ENCODE results near the gene GRHPR.

GRHPR gene

DNA sequence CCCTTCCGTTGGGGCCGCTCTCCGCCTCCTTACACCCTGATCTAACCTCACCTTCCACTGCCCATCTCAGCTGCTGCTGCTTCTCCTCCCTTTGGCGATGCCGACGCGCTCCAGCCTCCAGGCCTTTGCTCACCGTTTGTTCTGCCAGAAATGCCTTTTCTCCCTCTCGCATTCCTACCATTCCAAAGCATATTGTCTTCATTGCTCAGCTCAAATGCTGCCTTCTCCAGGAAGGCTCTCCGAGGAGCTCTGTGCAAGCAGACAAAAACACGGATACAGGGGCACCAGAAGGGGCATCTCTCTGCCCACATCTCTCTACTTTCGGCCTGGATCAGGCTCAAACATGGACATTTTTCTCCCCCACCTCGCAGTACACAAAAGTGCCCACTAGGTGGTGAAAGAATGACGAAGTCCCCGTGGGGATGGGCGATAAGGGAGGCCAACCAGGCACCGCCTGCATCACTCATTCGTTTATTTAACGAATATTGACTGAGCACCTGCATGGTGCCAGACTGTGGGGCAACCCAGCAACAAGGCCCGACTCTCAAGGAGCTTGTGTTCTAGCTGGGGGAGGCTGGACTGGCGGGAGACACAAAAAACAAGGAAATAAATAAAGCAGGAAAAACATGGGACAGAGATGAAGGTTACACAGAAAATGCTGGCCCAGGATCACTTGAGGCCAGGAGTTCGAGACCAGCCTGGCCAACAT is 7.3 kb upstream of the GRHPR start:
- H3K9ac ChIP-seq (ENCODE audit: low read depth, low read length), result peak overlapping the region; percentile 45; the same call in 1 of the 2 replicates
- peak overlapping the region; percentile 33; the same call in 1 of the 2 replicates for H3K4me3 ChIP-seq (ENCODE audit: low read length)

DNA sequence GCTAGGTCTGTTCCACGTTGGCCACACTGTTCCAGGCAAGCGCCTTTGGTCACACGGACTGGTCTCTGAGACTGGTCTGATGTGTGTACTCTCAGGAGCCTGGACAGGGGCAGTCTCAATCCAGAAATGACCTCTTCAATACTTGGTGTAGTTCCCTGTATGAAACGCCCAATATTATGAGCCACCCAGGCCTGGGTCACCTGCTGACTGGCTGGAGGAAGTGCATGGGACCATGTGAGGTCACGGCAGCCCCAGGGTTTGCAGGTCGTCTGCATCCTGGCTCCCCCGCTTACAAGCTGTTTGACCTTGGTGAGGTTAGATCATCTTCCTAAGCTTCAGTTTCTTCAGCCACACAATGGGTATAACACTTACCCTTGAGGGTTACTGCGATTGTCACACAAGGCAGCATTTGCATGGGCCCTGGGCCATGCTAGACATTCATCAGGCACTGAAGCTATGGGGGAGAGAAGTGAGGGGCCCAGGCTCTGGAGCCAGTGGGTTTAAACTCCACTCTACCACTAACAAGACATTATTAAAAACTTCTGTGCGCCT is 5.2 kb upstream of the GRHPR start:
- no peak overlapping the region for H3K9ac ChIP-seq (ENCODE audit: low read depth, low read length)
- H3K4me3 ChIP-seq (ENCODE audit: low read length), result no peak overlapping the region
- peaks cover 12% of the 10 kb centered on the region for H3K4me1 ChIP-seq (ENCODE audit: insufficient read depth, low read length)
- H3K27ac ChIP-seq (ENCODE audit: low read length), result no peak overlapping the region
- H3K9me3 ChIP-seq (ENCODE audit: insufficient read depth, low read depth, low read length), result no peaks in the 10 kb centered on the region
- H3K36me3 ChIP-seq (ENCODE audit: insufficient read depth, low read depth, low read length), result no peaks in the 10 kb centered on the region
- H3K27me3 ChIP-seq (ENCODE audit: insufficient read depth, low read length), result no peaks in the 10 kb centered on the region

More for the DNA sequence above, 7.3 kb upstream of the GRHPR start:
- H3K27ac ChIP-seq (ENCODE audit: low read length), result no peak overlapping the region
- no peaks in the 10 kb centered on the region for H3K36me3 ChIP-seq (ENCODE audit: insufficient read depth, low read depth, low read length)
- H3K27me3 ChIP-seq (ENCODE audit: insufficient read depth, low read length), result no peaks in the 10 kb centered on the region
- H3K4me1 ChIP-seq (ENCODE audit: insufficient read depth, low read length), result peaks cover 11% of the 10 kb centered on the region; the same call in 1 of the 2 replicates
- no peaks in the 10 kb centered on the region for H3K9me3 ChIP-seq (ENCODE audit: insufficient read depth, low read depth, low read length)

DNA sequence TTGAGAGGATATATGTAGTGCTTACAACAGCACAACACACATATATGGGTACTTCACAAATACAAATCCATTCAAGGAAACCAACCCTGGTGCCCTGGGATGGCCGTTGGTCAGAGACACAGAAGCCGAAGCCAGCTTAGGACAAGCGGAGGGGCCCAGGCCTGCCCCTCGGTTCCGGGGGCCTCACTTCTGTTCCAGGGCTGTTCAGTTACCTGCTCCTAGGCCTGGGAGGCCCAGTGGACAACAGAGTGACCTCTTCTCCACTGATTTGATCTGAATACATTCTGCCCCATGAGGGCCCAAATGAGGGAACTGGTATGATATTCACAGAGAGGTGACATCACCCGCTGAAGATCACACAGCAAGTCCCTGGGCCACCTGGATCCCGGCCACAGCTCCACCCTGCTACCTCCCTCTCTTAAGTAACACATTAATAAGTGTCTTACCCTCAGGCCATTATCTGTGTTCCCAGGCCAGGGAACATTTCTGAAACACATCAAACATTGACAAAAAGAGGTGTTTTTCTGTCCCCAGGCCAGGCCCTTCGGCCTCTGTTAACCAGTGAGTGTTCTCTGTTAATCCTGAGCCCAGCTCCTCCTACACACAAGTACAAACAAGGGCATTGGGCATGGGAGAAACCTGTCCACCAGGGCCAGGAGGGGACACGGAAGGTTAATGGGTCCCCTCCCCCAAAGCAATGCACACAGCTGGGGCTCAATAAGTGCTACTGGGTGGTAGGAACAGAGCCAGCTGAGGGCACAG is 4.5 kb upstream of the GRHPR start:
- H3K4me3 ChIP-seq (ENCODE audit: low read length), result no peak overlapping the region
- H3K4me1 ChIP-seq (ENCODE audit: insufficient read depth, low read length), result peaks cover 12% of the 10 kb centered on the region
- no peak overlapping the region for H3K9ac ChIP-seq (ENCODE audit: low read depth, low read length)
- H3K9me3 ChIP-seq (ENCODE audit: insufficient read depth, low read depth, low read length), result no peaks in the 10 kb centered on the region
- no peak overlapping the region for H3K27ac ChIP-seq (ENCODE audit: low read length)
- no peaks in the 10 kb centered on the region for H3K36me3 ChIP-seq (ENCODE audit: insufficient read depth, low read depth, low read length)
- no peaks in the 10 kb centered on the region for H3K27me3 ChIP-seq (ENCODE audit: insufficient read depth, low read length)

DNA sequence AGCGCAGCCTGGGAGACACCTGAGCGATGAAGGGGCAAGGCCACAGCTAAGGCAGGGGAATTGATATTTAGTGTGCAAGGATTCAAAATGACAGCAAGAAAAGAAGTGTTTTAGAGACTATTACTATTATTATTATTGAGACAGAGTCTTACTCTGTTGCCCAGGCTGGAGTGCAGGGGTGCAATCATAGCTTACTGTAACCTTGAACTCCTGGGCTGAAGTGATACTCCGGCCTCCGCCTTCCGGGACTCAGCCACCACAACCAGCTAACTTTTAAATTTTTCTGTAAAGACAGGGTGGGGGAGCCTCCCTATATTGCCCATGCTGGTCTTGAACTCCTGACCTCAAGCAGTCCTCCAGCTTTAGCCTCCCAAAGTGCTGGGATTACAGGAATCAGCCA is 3.3 kb upstream of the GRHPR start:
- no peak overlapping the region for H3K27ac ChIP-seq (ENCODE audit: low read length)
- H3K9me3 ChIP-seq (ENCODE audit: insufficient read depth, low read depth, low read length), result no peaks in the 10 kb centered on the region
- H3K27me3 ChIP-seq (ENCODE audit: insufficient read depth, low read length), result no peaks in the 10 kb centered on the region
- H3K9ac ChIP-seq (ENCODE audit: low read depth, low read length), result no peak overlapping the region
- H3K4me1 ChIP-seq (ENCODE audit: insufficient read depth, low read length), result peaks cover 19% of the 10 kb centered on the region
- H3K36me3 ChIP-seq (ENCODE audit: insufficient read depth, low read depth, low read length), result no peaks in the 10 kb centered on the region
- no peak overlapping the region for H3K4me3 ChIP-seq (ENCODE audit: low read length)

DNA sequence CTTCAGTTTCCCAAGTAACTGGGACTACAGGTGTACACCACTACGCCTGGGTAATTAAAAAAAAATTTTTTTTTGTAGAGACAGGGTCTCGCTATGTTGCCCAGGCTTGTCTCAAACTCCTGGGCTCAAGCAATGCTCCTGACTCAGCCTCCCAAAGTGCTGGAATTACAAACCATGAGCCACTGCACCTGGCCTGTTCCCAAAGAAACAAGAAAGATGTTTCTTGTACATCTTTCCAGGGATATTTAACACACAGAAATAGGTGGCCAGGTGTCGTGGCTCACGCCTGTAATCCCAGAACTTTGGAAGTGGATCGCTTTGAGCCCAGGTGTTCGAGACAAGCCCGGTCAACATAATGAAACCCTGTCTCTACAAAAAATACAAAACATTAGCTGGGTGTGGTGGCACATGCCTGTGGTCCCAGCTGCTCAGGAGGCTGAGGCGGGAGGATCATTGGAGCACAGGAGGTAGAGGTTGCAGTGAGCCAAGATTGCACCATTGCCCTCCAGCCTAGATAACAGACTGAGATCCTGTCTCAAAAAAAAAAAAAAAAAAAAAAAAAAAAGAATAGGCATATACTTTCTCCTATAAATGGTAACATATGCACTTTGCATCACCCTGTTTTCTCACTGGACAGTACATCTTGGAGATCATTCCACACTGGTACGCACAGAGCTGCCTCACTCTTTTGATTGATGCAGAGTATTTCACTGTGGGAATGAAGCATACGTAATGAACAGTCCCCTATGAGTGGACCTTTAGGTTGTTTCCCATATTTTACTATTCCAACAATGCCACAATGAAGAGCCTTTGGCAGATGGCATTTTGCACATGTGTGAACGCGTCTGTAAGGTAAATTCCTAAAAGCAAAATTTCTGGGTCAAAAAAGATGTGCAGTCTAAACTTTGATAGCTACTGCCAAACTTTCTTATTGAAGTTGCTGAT is 2.0 kb upstream of the GRHPR start:
- Histone ChIP-seq H3K36me3 (ENCODE audit: insufficient read depth, low read depth, low read length) (peaks cover 1% of the 10 kb centered on the region; the same call in 1 of the 2 replicates), H3K4me1 (ENCODE audit: insufficient read depth, low read length) (peaks cover 17% of the 10 kb centered on the region), H3K9me3 (ENCODE audit: insufficient read depth, low read depth, low read length) (no peaks in the 10 kb centered on the region)

DNA sequence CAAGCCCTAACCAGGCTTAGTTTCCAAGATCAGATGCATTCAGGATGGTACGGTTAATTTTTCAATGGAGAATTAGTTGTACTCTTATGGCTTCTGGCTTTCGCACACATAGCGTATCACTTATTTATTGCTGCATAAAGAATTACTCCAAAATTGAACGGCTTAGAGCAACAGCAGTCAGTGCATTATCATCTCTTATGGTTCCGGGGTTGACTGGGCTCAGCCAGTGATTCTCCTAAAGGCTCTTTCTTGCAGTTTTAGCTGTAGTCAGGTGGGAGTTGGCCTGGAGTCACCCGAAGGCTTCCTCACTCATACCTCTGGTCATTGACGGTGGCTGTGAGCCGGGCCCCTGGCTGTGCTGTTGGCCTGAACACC is 595 bp upstream of the GRHPR start:
- Histone ChIP-seq H3K4me1 (ENCODE audit: insufficient read depth, low read length) (peaks cover 12% of the 10 kb centered on the region), H3K4me3 (ENCODE audit: low read length) (peak overlapping the region; percentile 87), H3K9me3 (ENCODE audit: insufficient read depth, low read depth, low read length) (no peaks in the 10 kb centered on the region), H3K27me3 (ENCODE audit: insufficient read depth, low read length) (no peaks in the 10 kb centered on the region), H3K36me3 (ENCODE audit: insufficient read depth, low read depth, low read length) (peaks cover 14% of the 10 kb centered on the region), H3K9ac (ENCODE audit: low read depth, low read length) (peak overlapping the region; percentile 80; the same call in 1 of the 2 replicates), H3K27ac (ENCODE audit: low read length) (no peak overlapping the region)

More for the DNA sequence above, 2.0 kb upstream of the GRHPR start:
- Histone ChIP-seq H3K27me3 (ENCODE audit: insufficient read depth, low read length) (no peaks in the 10 kb centered on the region), H3K4me3 (ENCODE audit: low read length) (no peak overlapping the region), H3K27ac (ENCODE audit: low read length) (no peak overlapping the region), H3K9ac (ENCODE audit: low read depth, low read length) (no peak overlapping the region)

DNA sequence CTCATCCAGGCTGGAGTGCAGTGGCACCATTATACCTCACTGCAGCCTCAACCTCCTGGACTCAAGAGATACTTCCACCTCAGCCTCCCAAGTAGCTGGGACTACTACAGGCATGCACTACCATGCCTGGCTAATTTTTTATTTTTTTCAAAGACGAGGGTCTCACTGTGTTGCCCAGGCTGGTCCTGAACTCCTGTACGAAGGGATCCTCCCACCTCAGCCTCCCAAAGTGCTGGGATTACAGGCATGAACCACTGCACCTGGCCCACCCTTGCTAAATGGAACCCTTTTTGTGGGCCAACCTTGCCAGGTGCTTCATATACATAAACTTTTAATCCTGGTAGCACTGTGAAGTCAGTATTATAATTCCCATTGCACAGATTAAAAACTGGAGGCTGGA is 1.0 kb downstream of the GRHPR start:
- Histone ChIP-seq H3K27ac (ENCODE audit: low read length) (no peak overlapping the region), H3K4me3 (ENCODE audit: low read length) (peak overlapping the region; percentile 87), H3K36me3 (ENCODE audit: insufficient read depth, low read depth, low read length) (peaks cover 30% of the 10 kb centered on the region), H3K4me1 (ENCODE audit: insufficient read depth, low read length) (peaks cover 12% of the 10 kb centered on the region), H3K9me3 (ENCODE audit: insufficient read depth, low read depth, low read length) (no peaks in the 10 kb centered on the region), H3K9ac (ENCODE audit: low read depth, low read length) (peak overlapping the region; percentile 80; the same call in 1 of the 2 replicates), H3K27me3 (ENCODE audit: insufficient read depth, low read length) (no peaks in the 10 kb centered on the region)

DNA sequence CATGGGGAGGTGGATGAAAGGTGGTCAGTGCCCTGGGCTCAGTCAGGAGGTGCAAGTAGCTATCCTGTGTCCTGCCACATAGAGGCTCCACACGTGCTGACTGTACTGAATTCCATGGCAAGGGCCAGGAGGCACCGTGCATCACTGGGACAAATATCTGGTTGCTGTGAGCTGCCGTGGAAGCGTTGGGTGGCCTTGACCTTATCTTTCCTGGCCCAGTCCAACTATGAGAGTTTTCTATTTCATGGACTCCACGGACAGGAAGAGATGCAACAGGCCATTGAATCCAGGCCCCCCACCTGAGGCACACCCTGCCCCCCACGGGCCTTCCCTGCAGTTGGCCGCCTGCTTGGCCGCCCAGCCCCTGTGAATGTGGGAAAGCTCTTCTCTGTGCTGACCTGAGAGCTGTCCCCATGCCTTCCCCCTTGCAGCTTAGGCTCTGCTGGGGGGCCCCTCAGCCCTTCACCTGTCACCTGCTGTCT is 1.7 kb downstream of the GRHPR start:
- Histone ChIP-seq H3K9ac (ENCODE audit: low read depth, low read length) (peak overlapping the region; percentile 80; the same call in 1 of the 2 replicates), H3K4me3 (ENCODE audit: low read length) (peak overlapping the region; percentile 87), H3K4me1 (ENCODE audit: insufficient read depth, low read length) (peaks cover 12% of the 10 kb centered on the region), H3K9me3 (ENCODE audit: insufficient read depth, low read depth, low read length) (no peaks in the 10 kb centered on the region), H3K27me3 (ENCODE audit: insufficient read depth, low read length) (no peaks in the 10 kb centered on the region), H3K27ac (ENCODE audit: low read length) (no peak overlapping the region), H3K36me3 (ENCODE audit: insufficient read depth, low read depth, low read length) (peaks cover 38% of the 10 kb centered on the region)

DNA sequence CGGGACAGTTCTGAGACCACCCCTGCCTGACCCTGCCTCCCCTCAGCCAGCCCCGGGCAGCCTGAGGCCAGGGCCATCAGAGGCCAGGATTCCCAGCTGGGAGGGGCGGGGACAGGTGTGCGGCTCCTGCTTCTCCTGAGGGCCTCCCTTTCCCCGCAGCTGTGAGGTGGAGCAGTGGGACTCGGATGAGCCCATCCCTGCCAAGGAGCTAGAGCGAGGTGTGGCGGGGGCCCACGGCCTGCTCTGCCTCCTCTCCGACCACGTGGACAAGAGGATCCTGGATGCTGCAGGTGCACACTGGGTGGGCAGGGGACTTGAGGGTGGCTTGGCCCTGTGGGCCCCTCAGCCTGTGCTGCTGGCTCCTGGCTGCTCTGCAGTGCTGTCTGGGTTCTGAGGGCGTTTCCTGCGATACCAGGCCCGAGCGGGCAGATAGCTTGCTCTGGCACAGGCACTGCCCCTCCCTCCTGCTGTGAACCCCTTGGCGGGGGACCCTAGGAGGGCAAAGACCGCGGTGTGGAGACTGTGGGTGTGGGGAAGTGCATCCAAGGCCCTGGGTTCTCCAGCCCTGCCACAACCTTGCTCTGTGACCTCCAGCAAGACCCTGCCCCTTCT is 2.3 kb downstream of the GRHPR start:
- H3K9ac ChIP-seq (ENCODE audit: low read depth, low read length), result no peak overlapping the region
- H3K9me3 ChIP-seq (ENCODE audit: insufficient read depth, low read depth, low read length), result no peaks in the 10 kb centered on the region
- H3K4me3 ChIP-seq (ENCODE audit: low read length), result no peak overlapping the region
- peaks cover 12% of the 10 kb centered on the region for H3K4me1 ChIP-seq (ENCODE audit: insufficient read depth, low read length)
- no peaks in the 10 kb centered on the region for H3K27me3 ChIP-seq (ENCODE audit: insufficient read depth, low read length)
- H3K36me3 ChIP-seq (ENCODE audit: insufficient read depth, low read depth, low read length), result peaks cover 42% of the 10 kb centered on the region
- no peak overlapping the region for H3K27ac ChIP-seq (ENCODE audit: low read length)

DNA sequence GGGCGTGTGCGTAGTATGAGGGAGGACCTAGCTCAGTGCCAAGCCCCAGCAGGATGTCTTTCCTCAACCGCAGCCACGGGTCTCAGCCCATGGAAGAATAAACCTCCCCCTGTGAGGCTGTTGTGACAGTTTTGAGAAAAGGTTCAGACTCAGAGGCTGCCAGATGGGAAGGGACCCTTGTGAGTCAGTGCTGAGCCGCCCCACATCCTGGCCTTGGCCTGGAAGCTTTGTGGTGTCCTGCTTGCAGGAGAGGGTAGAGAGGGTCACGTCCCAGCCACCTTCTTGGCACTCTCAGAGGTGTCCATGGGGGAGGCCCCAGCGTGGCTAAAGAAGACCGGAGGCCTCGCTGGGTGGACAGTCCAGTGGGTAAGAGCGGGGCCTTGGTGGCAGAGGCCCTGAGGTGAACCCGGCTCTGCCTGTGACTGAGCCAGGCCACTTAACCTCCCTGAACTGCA is 2.8 kb downstream of the GRHPR start:
- Histone ChIP-seq H3K36me3 (ENCODE audit: insufficient read depth, low read depth, low read length) (peaks cover 47% of the 10 kb centered on the region), H3K27ac (ENCODE audit: low read length) (no peak overlapping the region), H3K9me3 (ENCODE audit: insufficient read depth, low read depth, low read length) (no peaks in the 10 kb centered on the region), H3K4me3 (ENCODE audit: low read length) (no peak overlapping the region), H3K27me3 (ENCODE audit: insufficient read depth, low read length) (no peaks in the 10 kb centered on the region), H3K4me1 (ENCODE audit: insufficient read depth, low read length) (peaks cover 12% of the 10 kb centered on the region), H3K9ac (ENCODE audit: low read depth, low read length) (no peak overlapping the region)
